HCT116 (cell line): ENCODE data around the gene HSPB1. TPM values are rescaled to one million over a fixed set of nuclear protein-coding genes. Genes with fewer than 3 reads are reported as not detected.
"Not testable (repeated sequence)": the region's sequence is repeated elsewhere in the genome, so short reads cannot be mapped to it uniquely, and the experiment has no call there.

Source experiments
- ATAC-seq: fragments of 200-7000 bp; cut with Tn5 transposase; 2 replicates; pipeline ENCODE4 v1.9.1; 2020; ENCODE audit warnings: mild to moderate bottlenecking, moderate library complexity
- BruUV-seq: library from RNA; stranded (reverse); fragments of 400-500 nt; replicated peaks from 2 replicates; lab custom pipeline; 2021; lab: Mats Ljungman, UMichigan
- CTCF ChIA-PET: fragments of 300-600 bp; sonication (Branson Sonifier 250); formaldehyde crosslinking; loops from one replicate; lab custom pipeline; 2021; ENCODE audit warnings: antibody characterized with exemption; lab: Charles Lee
- POLR2A ChIA-PET: fragments of 300-600, 350-600 bp; sonication (Branson Sonifier 250); formaldehyde crosslinking; loops from one replicate; lab custom pipeline; 2021; ENCODE audit warnings: antibody characterized with exemption; lab: Charles Lee
- RAD21 ChIA-PET, 2 experiments: fragments of 300-600 bp; sonication (Branson Sonifier 250); formaldehyde crosslinking; loops; one replicate each; lab custom pipeline; 2023; ENCODE audit warnings: low total read pairs in 2 of 2; ENCODE audit not compliant: uncharacterized antibody in 2 of 2, unreplicated experiment in 2 of 2, low non-redundant PET in 1 of 2; lab: Charles Lee
- DNase-seq: peaks from one replicate; pipeline ENCODE4 v3.0.0-alpha.2; 2010; ENCODE audit warnings: low read depth, low spot score
- H2AFZ ChIP-seq: fragments of 200-600 bp; shearing (Covaris generic), sonication (generic); 2 replicates; pipeline ENCODE4 v1.6.1; 2017; ENCODE audit warnings: low read depth, mixed run types, mixed read lengths, antibody characterized with exemption, low read length; ENCODE audit not compliant: poor library complexity, severe bottlenecking
- H3K27ac ChIP-seq: 2 replicates; pipeline ENCODE4 v1.5.1; 2012; ENCODE audit warnings: low read depth, low read length
- H3K27me3 ChIP-seq: fragments of 200-600 bp; sonication (generic); 2 replicates; pipeline ENCODE4 v1.6.1; 2016; ENCODE audit warnings: mixed run types, low read length, mixed read lengths; ENCODE audit not compliant: insufficient read depth
- H3K36me3 ChIP-seq, 2 experiments: fragments of 200-500 bp in 1 of 2; fragments of 200-600 bp in 1 of 2; sonication (Bioruptor generic) in 1 of 2; sonication (generic) in 1 of 2; 2 replicates each; pipeline versions ENCODE4 v1.5.1 to v1.6.1; 2014 to 2016; ENCODE audit warnings: low read length in 2 of 2, inconsistent platforms in 1 of 2, mixed read lengths in 1 of 2, mixed run types in 1 of 2; ENCODE audit not compliant: insufficient read depth in 2 of 2, control insufficient read depth in 1 of 2
- H3K4me1 ChIP-seq, 2 experiments: fragments of 200-600 bp in 1 of 2; sonication (generic) in 1 of 2; 2 replicates each; pipeline versions ENCODE4 v1.5.1 to v1.6.1; 2012 to 2017; ENCODE audit warnings: low read length in 2 of 2, inconsistent platforms in 1 of 2, mild to moderate bottlenecking in 1 of 2, mixed read lengths in 1 of 2, mixed run types in 1 of 2, moderate library complexity in 1 of 2; ENCODE audit not compliant: insufficient read depth in 2 of 2, control insufficient read depth in 1 of 2
- H3K4me2 ChIP-seq: fragments of 200-600 bp; sonication (generic); 2 replicates; pipeline ENCODE4 v1.6.1; 2017; ENCODE audit warnings: mixed run types, low read length, mixed read lengths
- H3K4me3 ChIP-seq, 2 experiments: fragments of 200-600 bp in 1 of 2; sonication (generic) in 1 of 2; replicated peaks in 1 of 2; 2 replicates each; pipeline ENCODE4 v1.5.1; 2011 to 2016; ENCODE audit warnings: low read length in 2 of 2, control low read depth in 1 of 2, low read depth in 1 of 2, mild to moderate bottlenecking in 1 of 2, mixed read lengths in 1 of 2, mixed run types in 1 of 2
- H3K79me2 ChIP-seq: fragments of 200-600 bp; sonication (generic); 2 replicates; pipeline ENCODE4 v1.6.1; 2017; ENCODE audit warnings: mild to moderate bottlenecking, mixed run types, low read length, moderate library complexity, mixed read lengths; ENCODE audit not compliant: insufficient read depth
- H3K9ac ChIP-seq: fragments of 200-600 bp; sonication (generic); 2 replicates; pipeline ENCODE4 v1.6.1; 2016; ENCODE audit warnings: low read length, mixed read lengths
- H3K9me2 ChIP-seq: fragments of 200-600 bp; sonication (generic), shearing (Covaris generic); 2 replicates; pipeline ENCODE4 v1.6.1; 2017; ENCODE audit warnings: mixed run types, mild to moderate bottlenecking, moderate library complexity; ENCODE audit not compliant: insufficient read depth
- H3K9me3 ChIP-seq, 2 experiments: fragments of 200-500 bp in 1 of 2; fragments of 200-600 bp in 1 of 2; sonication (Bioruptor generic) in 1 of 2; sonication (generic) in 1 of 2; 2 replicates each; pipeline ENCODE4 v1.6.1; 2014 to 2017; ENCODE audit warnings: low read length in 2 of 2, mixed read lengths in 2 of 2, inconsistent platforms in 1 of 2, low read depth in 1 of 2, mild to moderate bottlenecking in 1 of 2, mixed run types in 1 of 2, moderate library complexity in 1 of 2; ENCODE audit not compliant: control insufficient read depth in 1 of 2, insufficient read depth in 1 of 2
- H4K20me1 ChIP-seq: fragments of 200-600 bp; sonication (generic), shearing (Covaris generic); 2 replicates; pipeline ENCODE4 v1.6.1; 2017; ENCODE audit warnings: mixed run types, mild to moderate bottlenecking, moderate library complexity; ENCODE audit not compliant: insufficient read depth
- EGR1 ChIP-seq: IDR thresholded peaks from 2 replicates; pipeline ENCODE4 v1.6.1; 2012; ENCODE audit warnings: low read depth
- POLR2AphosphoS5 ChIP-seq: IDR thresholded peaks from 2 replicates; pipeline ENCODE4 v1.6.1; 2011; ENCODE audit warnings: mild to moderate bottlenecking, low read depth, low read length, moderate library complexity
- ZBTB33 ChIP-seq: IDR thresholded peaks from 2 replicates; pipeline ENCODE4 v1.6.1; 2011; ENCODE audit warnings: mild to moderate bottlenecking, low read length, moderate library complexity; ENCODE audit not compliant: insufficient replicate concordance; ENCODE audit errors: extremely low read depth
- intact Hi-C: fragments of 100-400 bp; cut with micrococcal nuclease; formaldehyde crosslinking; loops from 2 replicates; pipeline ENCODE4 v1.10.0; 2022
- total RNA-seq: library from RNA; stranded (reverse); gene quantifications from one replicate; pipeline ENCODE4 v1.2.1, GENCODE V29; 2021; ENCODE audit not compliant: unreplicated experiment

The HSPB1 gene
- total RNA-seq, 1 experiment from 2014 or later, result 524 TPM

GRCh38 chr7:76303202-76304147 lies 1.0 kb downstream of the HSPB1 start:
- Histone ChIP-seq H3K4me2 (peak overlapping the region; percentile 97), H4K20me1 (no peaks in the 10 kb centered on the region), H3K9me3 (no peaks in the 10 kb centered on the region), H3K27me3 (no peaks in the 10 kb centered on the region), H3K9me2 (no peaks in the 10 kb centered on the region), H3K36me3 (peaks cover 2 to 8% of the 10 kb centered on the region in 2 experiments; a peak in 1 of 4 replicates), H3K4me1 (peaks cover 42 to 68% of the 10 kb centered on the region in 2 experiments), H3K79me2 (peaks cover 13% of the 10 kb centered on the region; the same call in 1 of the 2 replicates), H2AFZ (no peak overlapping the region), H3K27ac (peak overlapping the region; percentile 95), H3K4me3 (peak overlapping the region; percentile 86 to 94), H3K9ac (peak overlapping the region; percentile 96)
- TSS peak; percentile 67 for BruUV-seq
- RAD21 ChIA-PET, result no interaction called here
- DNase-seq, result peak; percentile 69
- POLR2A ChIA-PET, result interaction anchor here (0.7 to 2.9 kb wide), 6 partner anchors 9 to 101 kb away, joined by 4 to 21 read pairs (median 5); no protein-coding TSS in a partner anchor
- TF ChIP-seq POLR2AphosphoS5, result peak; percentile 65
- no peak for TF ChIP-seq EGR1
- peak; percentile 55 for ATAC-seq
- CTCF ChIA-PET, result interaction anchor here (1.0 to 1.7 kb wide), 4 partner anchors 9 to 40 kb away, joined by 3 to 12 read pairs (median 3); no protein-coding TSS in a partner anchor
- intact Hi-C loops, result loop anchor here (1.0 kb wide), 1 partner anchor 12 kb away; no protein-coding TSS in a partner anchor

- BruUV-seq, result no TSS peak
- H3K9ac ChIP-seq, result no peak overlapping the region
- TF ChIP-seq POLR2AphosphoS5 (peak; percentile 55; the same call in 1 of the 2 replicates), ZBTB33 (no peak)
- TF ChIP-seq, all 23 proteins: peak for 1
- Histone ChIP-seq H3K79me2 (peaks cover 13% of the 10 kb centered on the region; the same call in 1 of the 2 replicates), H3K27me3 (no peaks in the 10 kb centered on the region), H3K27ac (peak overlapping the region; percentile 95; the same call in 1 of the 2 replicates), H4K20me1 (no peaks in the 10 kb centered on the region), H3K9me2 (no peaks in the 10 kb centered on the region), H3K9me3 (no peaks in the 10 kb centered on the region), H3K4me2 (0 out of 2 replicates have a peak overlapping the region, but pooled peaks have one; percentile 97), H3K36me3 (peaks cover 2 to 8% of the 10 kb centered on the region in 2 experiments; a peak in 1 of 4 replicates), H3K4me3 (no peak overlapping the region), H3K4me1 (peaks cover 34 to 55% of the 10 kb centered on the region in 2 experiments), H2AFZ (no peak overlapping the region)
- POLR2A ChIA-PET, result interaction anchor here (0.6 to 1.5 kb wide), 3 partner anchors 13 to 139 kb away, joined by 3 to 8 read pairs (median 3); no protein-coding TSS in a partner anchor
- CTCF ChIA-PET, result interaction anchor here (0.9 to 1.0 kb wide), 2 partner anchors 9 to 14 kb away, joined by 3 to 5 read pairs; no protein-coding TSS in a partner anchor
- DNase-seq, result no peak
- ATAC-seq, result no peak
- intact Hi-C loops, result no loop called here
- RAD21 ChIA-PET, result no interaction called here
These were observed 2.5 kb downstream of the HSPB1 start for GRCh38 chr7:76304888-76305375.

- intact Hi-C loops, H2AFZ ChIP-seq, H3K79me2 ChIP-seq, H3K27me3 ChIP-seq, BruUV-seq, DNase-seq, H3K27ac ChIP-seq, H4K20me1 ChIP-seq, ATAC-seq, H3K36me3 ChIP-seq, H3K9me3 ChIP-seq, H3K4me2 ChIP-seq, H3K9me2 ChIP-seq, H3K4me3 ChIP-seq, H3K9ac ChIP-seq: not testable (repeated sequence)
- RAD21 ChIA-PET, result interaction anchor here in 1 of 2 experiments (1.4 kb wide), 1 partner anchor 18 kb away, joined by 3 read pairs; no protein-coding TSS in a partner anchor
- H3K4me1 ChIP-seq, result peaks cover 31 to 46% of the 10 kb centered on the region in 2 experiments
- CTCF ChIA-PET, result interaction anchor here (0.9 kb wide), 1 partner anchor 18 kb away, joined by 3 read pairs; no protein-coding TSS in a partner anchor
- POLR2A ChIA-PET, result interaction anchor here (2.3 kb wide), 1 partner anchor 18 kb away, joined by 6 read pairs; no protein-coding TSS in a partner anchor
These were observed 6.4 kb downstream of the HSPB1 start for GRCh38 chr7:76308874-76309273.
